ENCODE data around the gene ACAP3.

- no peak for TF ChIP-seq CTCF (IDR thresholded peaks at IDR 0.05; ENCODE audit: extremely low read depth in 1 of 2, insufficient read depth in 1 of 2, low read depth in 1 of 2, low read length in 2 of 2)
- TF ChIP-seq POLR2AphosphoS5 (IDR thresholded peaks at IDR 0.05; ENCODE audit: insufficient read depth, low read depth, low read length): no peak
- no peak for TF ChIP-seq POLR2A (IDR thresholded peaks at IDR 0.05; ENCODE audit: low read depth, low read length)
- TF ChIP-seq MYC (IDR thresholded peaks at IDR 0.05; ENCODE audit: low read depth, low read length): no peak
- TF ChIP-seq EZH2 (IDR thresholded peaks at IDR 0.05; ENCODE audit: borderline replicate concordance, low read depth, low read length, severe bottlenecking): no peak
Measured at GRCh38 chr1:1300352-1300739, 7.4 kb downstream of the ACAP3 start.

Data from endothelial cell of umbilical vein (primary cell).